ENCODE measurements around the gene FBXO42.

GRCh38 chr1:16241221-16241708, 111.0 kb downstream of the FBXO42 start:
- TF ChIP-seq CTCF (conservative IDR thresholded peaks at IDR 0.05; ENCODE audit: low read depth in 2 of 2) (no peak), EZH2 (IDR thresholded peaks at IDR 0.05; ENCODE audit: low read depth, unreplicated experiment) (no peak), EZH2phosphoT487 (IDR thresholded peaks at IDR 0.05; ENCODE audit: unreplicated experiment) (no peak), POLR2AphosphoS5 (IDR thresholded peaks at IDR 0.05; ENCODE audit: low read depth) (no peak)
- TF ChIP-seq, protein P1, sequence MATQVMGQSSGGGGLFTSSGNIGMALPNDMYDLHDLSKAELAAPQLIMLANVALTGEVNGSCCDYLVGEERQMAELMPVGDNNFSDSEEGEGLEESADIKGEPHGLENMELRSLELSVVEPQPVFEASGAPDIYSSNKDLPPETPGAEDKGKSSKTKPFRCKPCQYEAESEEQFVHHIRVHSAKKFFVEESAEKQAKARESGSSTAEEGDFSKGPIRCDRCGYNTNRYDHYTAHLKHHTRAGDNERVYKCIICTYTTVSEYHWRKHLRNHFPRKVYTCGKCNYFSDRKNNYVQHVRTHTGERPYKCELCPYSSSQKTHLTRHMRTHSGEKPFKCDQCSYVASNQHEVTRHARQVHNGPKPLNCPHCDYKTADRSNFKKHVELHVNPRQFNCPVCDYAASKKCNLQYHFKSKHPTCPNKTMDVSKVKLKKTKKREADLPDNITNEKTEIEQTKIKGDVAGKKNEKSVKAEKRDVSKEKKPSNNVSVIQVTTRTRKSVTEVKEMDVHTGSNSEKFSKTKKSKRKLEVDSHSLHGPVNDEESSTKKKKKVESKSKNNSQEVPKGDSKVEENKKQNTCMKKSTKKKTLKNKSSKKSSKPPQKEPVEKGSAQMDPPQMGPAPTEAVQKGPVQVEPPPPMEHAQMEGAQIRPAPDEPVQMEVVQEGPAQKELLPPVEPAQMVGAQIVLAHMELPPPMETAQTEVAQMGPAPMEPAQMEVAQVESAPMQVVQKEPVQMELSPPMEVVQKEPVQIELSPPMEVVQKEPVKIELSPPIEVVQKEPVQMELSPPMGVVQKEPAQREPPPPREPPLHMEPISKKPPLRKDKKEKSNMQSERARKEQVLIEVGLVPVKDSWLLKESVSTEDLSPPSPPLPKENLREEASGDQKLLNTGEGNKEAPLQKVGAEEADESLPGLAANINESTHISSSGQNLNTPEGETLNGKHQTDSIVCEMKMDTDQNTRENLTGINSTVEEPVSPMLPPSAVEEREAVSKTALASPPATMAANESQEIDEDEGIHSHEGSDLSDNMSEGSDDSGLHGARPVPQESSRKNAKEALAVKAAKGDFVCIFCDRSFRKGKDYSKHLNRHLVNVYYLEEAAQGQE (IDR thresholded peaks at IDR 0.05; ENCODE audit: unreplicated experiment) = no peak
